ENCODE results near the gene KIAA0513.

DNA sequence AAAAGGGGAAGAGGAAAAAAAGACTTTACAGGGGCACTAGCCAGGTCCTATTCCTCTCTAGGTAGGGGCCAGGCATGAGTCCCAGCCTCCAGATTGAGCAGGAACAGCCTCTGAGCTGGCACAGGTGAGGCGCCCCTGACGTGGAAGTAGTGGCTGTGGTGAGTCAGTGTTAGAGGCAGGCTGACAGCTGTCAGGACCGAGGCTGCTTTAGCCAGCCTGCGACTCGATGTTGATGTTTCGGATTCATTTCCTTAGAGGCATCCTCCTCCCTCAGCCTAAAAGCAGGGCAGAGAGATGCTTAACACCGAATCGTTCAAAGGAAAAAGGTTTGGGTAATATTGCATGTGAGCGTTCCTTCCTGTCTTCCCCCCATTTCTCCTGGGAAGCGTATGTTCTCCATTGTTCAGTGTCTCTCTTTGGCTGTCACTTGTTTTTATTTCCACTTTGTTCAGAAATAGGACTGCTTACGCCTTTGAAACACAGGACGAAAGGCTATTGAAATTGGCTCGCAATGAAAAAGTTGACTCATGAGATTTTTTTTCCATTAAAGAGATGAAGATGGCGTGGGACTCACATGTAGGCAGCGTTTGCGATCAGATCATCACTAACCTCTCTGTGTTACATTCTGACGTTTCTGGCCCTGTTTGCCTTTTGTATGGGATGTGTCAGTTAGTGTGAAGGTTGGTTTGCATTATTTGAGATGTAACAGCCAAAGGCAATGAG lies 1.3 kb downstream of the KIAA0513 start:
- TF ChIP-seq, protein P1, sequence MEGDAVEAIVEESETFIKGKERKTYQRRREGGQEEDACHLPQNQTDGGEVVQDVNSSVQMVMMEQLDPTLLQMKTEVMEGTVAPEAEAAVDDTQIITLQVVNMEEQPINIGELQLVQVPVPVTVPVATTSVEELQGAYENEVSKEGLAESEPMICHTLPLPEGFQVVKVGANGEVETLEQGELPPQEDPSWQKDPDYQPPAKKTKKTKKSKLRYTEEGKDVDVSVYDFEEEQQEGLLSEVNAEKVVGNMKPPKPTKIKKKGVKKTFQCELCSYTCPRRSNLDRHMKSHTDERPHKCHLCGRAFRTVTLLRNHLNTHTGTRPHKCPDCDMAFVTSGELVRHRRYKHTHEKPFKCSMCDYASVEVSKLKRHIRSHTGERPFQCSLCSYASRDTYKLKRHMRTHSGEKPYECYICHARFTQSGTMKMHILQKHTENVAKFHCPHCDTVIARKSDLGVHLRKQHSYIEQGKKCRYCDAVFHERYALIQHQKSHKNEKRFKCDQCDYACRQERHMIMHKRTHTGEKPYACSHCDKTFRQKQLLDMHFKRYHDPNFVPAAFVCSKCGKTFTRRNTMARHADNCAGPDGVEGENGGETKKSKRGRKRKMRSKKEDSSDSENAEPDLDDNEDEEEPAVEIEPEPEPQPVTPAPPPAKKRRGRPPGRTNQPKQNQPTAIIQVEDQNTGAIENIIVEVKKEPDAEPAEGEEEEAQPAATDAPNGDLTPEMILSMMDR (IDR thresholded peaks at IDR 0.05 in 8 of 11, conservative IDR thresholded peaks at IDR 0.05 in 3 of 11) = no peak
- TF ChIP-seq POLR2A (IDR thresholded peaks at IDR 0.05) = no peak

Measured in spleen (tissue), 7 donors.